Activated T-helper 1 cell treated with anti-CD3 and anti-CD28 coated beads, Interleukin-2, amount 50 U/mL, for 16 hours (primary cell): ENCODE data around the gene CSTF2T.

Experiments used
- DNase-seq, 2 donors: peaks; one replicate each; pipeline ENCODE4 v3.0.0-alpha.2; 2020; ENCODE audit warnings: low read depth in 1 of 2, low spot score in 1 of 2

Gene CSTF2T

GRCh38 chr10:51699475-51700227 is at the start of gene CSTF2T:
CSTF2T (minus strand) TSS chr10:51699595; CDS start chr10:51699549, 46 bp downstream.
- DNase-seq: peak; percentile 73 to 84

DNA sequence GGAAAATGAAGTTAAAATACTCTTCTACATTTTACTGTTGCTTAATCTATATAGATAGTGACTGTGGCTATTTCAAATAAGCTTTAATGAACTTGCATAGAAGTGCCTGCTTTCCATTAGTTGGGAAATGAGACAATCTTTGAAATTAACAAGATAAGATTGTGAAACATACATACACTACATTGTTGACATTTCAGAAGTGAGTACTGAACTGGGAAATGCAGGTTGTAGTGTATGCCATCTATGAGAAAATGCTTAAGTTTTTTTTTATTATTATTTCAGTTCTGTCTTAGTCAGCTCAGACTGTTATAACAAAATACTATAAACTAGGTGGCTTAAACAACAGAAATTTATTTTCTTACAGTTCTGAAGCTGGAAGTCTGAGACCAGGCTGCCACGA is 49.6 kb upstream of the CSTF2T start:
- DNase-seq: no peak

DNA sequence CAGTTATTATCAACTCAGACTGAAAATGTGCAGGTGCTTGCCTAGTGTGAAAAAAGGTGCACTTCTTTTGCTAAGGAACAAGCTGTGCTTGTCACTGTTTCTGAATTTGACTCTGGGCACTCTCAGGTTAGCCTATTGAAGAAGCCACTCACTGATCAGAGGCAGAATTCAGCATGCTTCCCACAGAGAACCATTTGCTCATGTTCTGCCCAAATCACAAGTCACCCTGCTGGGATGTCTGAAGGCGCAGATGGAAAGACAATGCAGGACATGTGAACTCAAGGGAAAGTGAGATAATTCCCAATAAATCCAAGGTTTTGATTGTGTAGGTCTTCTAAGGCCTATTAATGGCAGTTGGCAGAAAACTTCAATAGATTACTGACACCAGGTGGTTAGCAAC is 47.8 kb upstream of the CSTF2T start:
- no peak for DNase-seq

GRCh38 chr10:51745397-51745796 is 46.0 kb upstream of the CSTF2T start:
- DNase-seq: no peak

DNA sequence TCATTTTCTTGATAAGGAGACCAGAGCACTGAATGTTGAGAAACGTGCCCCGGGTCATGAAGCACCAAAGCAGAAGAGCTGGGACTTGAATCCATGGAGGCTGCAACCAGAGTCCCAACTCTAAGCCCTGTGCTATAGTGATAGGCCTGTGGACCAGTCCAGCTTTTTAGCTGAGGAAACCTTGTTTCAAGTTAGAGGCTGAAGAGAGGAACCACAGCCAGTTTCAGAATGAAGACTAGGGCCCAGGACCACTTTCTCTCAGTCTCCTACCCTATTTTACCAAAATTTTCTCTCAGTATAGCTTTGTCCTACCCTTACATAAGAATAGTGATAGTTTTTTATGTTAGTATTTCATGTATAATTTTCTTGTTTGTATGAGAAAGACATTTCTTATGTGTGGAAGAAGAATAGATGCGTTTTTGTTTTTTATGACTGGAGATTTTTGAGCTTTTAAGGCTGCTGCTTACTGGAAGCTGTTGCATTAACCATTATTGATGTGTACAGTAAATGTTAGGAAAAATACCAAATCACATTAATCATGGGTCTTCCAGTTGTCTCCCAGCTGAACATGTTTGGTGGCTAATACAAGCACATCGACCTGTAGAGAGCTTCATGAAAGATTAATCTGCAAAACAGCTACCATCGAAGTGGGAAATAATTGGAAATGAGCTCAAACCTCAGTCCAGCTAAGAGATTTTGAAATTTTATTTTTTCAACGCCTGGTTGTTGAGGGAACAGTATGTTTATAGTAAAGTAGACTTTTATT is 45.0 kb upstream of the CSTF2T start:
- no peak for DNase-seq

GRCh38 chr10:51743146-51743545 is 43.8 kb upstream of the CSTF2T start:
- DNase-seq: no peak

DNA sequence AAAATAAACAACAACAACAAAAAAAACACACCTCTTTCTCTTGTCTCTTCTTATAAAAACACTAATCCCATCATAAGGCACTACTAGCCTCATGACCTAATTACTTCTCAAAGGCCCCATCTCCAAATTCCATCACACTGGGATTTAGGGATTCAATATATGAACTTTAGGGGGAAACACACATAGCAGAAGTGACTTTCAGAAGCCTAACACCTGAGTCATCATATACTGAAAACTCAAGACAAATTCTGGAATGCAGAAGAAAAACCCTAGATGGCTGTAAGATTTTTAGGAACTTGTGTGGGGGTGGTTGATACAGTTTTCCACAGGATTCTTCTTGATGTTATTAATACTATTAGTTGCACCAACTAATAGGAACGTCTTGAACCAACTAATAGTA is 33.7 kb upstream of the CSTF2T start:
- no peak for DNase-seq

GRCh38 chr10:51729822-51730555 is 30.6 kb upstream of the CSTF2T start:
- no peak for DNase-seq

- no peak for DNase-seq
These were observed 24.6 kb upstream of the CSTF2T start for GRCh38 chr10:51724038-51724437.

DNA sequence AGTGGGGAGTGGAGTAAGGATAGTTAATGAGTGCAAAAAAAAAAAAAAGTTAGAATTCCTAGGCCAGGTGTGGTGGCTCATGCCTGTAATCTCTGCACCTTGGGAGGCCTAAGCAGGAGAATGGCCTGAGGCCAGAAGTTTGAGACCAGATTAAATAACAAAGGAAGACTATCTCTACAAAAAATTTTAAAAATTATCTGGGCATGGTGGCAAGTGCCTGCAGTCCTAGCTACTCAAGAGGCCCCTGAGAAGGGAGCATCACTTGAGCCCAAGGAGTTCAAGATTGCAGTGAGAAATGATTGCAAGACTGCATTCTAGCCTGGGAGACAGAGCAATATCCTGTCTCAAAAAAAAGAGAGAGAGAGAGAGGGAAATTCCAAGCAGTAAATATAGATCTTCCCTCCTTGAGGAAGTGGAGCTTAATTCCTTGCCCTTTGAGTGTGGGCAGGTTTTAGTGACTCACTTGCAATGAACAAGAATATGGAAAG is 19.5 kb upstream of the CSTF2T start:
- no peak for DNase-seq

DNA sequence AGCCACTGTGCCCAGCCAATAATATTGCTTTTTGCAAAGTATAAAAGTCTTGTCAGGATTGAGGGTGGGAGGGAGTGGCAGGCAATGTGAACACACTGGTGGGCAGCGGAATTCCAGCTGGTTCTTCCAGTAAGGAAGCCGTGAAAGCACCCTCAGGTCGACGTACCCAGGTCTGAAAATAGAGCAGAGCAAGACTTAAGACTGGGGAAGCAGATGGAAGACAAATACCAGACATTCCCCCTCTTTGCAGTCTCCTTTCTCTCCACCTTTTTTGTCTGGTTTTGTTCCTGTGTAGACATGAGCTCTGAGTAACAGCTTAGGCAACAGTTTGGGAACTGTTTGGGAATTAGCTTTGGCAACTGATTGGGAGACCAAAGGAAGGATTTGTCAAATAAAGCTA is 17.6 kb upstream of the CSTF2T start:
- DNase-seq: no peak

DNA sequence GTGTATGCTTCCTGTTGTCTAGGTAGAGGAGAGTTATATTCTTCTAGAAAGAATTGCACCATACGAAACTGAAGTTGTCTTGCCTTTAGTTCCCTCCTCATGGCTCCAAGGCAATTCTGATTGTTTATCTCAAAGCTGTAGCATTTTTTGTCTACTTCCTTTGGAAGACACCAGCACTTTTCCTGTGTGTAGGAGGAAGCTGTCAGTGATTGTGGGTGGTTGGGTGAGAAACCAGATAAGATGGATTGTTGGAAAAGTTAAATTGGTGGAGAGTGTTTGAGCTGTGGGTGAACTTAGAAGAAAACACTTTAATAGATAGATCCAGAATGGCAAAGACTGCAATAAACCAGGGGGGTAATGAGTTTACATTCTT is 12.1 kb upstream of the CSTF2T start:
- no peak for DNase-seq

GRCh38 chr10:51709324-51709972 is 10.1 kb upstream of the CSTF2T start:
- no peak for DNase-seq

GRCh38 chr10:51708609-51709008 is 9.2 kb upstream of the CSTF2T start:
- DNase-seq: no peak

DNA sequence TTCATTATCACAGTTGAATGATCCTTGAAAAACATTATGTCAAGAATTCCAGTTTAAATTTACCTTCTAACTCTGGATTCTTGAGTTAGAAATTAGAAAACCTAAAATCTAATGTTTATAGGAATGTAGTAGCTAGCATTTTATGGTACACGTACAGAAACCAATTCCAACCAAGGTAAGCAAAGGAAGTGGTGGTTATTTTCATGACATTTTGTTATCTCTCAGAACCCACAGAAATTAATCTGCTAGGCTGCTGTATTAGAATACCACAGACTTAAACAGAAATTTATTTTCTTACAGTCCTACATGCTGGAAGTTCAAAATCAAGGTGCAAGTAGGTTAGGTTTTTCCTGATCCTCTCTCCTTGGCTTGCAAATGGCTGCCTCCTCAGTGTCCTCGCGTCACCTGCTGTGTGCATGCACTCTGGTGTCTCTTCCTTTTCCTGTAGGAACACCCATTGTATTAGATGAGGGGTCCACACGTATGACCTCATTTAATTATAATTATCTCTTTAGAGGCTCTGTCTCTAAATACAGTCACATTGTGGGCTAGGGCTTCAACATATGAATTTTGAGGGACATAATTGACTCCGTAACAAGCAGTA is 8.5 kb upstream of the CSTF2T start:
- no peak for DNase-seq

DNA sequence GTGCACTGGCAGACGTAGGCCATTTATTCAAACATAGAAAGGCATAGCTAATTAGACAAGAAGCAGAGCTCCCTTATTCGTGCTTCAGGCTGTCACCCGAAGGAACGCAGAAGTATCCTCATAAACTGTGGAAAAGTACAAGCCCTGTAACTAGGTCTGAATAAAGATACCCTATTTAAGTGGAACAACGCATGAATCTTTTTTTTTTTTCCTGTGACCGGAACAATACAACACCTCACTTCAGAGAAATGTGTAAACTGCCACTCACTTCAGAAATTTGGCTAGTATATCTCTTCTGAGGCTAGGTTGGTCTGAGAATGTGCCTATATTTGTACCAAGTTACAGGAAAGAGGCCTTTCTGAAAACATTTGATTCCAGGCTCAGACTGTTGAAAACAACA is 8.0 kb upstream of the CSTF2T start:
- DNase-seq: no peak

- no peak for DNase-seq
These were observed 6.8 kb upstream of the CSTF2T start for GRCh38 chr10:51706225-51706624.

GRCh38 chr10:51705774-51706173 is 6.4 kb upstream of the CSTF2T start:
- DNase-seq: no peak

DNA sequence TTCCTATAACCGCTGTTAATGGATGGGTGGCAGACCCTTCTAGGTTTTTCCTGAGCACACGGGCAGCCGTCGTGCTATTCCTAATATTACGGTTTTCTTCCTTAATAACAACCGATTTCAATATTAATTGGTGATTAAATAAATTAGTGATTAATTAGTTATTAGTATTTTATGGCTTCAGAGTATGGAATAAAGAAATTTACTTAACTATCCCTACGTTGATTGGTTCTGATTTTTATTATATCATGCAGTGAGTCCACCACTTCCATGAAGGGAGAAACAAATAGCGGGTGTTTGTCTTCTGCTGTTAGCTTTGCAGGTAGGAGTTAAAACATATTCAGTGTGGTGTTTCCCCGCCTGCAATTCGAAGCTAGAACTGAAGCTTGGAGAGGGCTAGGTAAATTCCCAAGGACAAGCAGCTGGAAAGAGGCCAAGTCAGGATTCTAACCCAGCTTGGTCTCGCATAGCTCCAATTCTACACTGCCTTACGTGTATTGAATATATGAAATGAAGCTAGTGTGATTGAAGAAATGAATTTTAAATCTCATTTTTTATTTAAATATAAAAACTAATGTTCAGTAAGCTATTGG is 928 bp upstream of the CSTF2T start:
- no peak for DNase-seq

DNA sequence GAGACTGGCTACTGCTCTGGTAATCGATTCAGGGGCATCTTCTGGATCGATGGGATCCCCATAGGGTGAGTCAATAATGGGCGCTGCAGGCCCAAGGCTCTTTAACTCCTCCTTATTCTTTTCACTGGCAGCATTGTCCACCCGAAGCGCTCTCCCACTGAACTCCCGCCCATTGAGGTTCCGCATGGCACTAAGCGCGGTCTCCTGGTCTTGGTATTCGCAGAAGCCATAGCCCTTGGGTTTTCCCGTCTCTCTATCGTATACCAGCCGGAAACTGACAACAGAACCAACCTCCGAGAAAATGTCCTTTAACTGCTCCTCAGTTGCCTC is 285 bp downstream of the CSTF2T start:
- no peak for DNase-seq
